Stimulated activated CD4-positive, alpha-beta T cell treated with anti-CD3 and anti-CD28 coated beads, Interleukin-15, amount 100 ng/mL, for 1 hour (primary cell): ENCODE data around the gene NLGN4Y.
"Not testable (repeated sequence)": the region's sequence is repeated elsewhere in the genome, so short reads cannot be mapped to it uniquely, and the experiment has no call there.

ENCODE experiments used
- DNase-seq, 2 donors: peaks; one replicate each; pipeline ENCODE4 v3.0.0-alpha.2; 2020; ENCODE audit warnings: low read depth in 1 of 2, low spot score in 1 of 2

Gene NLGN4Y

GRCh38 chrY:14834103-14835060, 310.1 kb downstream of the NLGN4Y start:
- no peak for DNase-seq

- DNase-seq, result no peak
Measured at GRCh38 chrY:14837466-14837865, 313.1 kb downstream of the NLGN4Y start.

- no peak for DNase-seq
Measured at GRCh38 chrY:14850734-14851133, 326.4 kb downstream of the NLGN4Y start.

GRCh38 chrY:14860448-14860847, 336.1 kb downstream of the NLGN4Y start:
- DNase-seq, result no peak

- DNase-seq, result not testable (repeated sequence)
Measured at GRCh38 chrY:14861033-14861432, 336.7 kb downstream of the NLGN4Y start.

GRCh38 chrY:14871971-14872370, 347.6 kb downstream of the NLGN4Y start:
- DNase-seq, result no peak
